H1 (cell line): ENCODE data around the gene TBX15. TPM values are rescaled to one million over a fixed set of nuclear protein-coding genes. Genes with fewer than 3 reads are reported as not detected.

ENCODE experiments used
- CTCF ChIA-PET: fragments of 300-600 bp; sonication (Branson Sonifier 250); formaldehyde crosslinking; loops from one replicate; lab custom pipeline; 2021; ENCODE audit not compliant: partially characterized antibody; lab: Charles Lee
- POLR2A ChIA-PET: fragments of 300-600 bp; sonication (Branson Sonifier 250); formaldehyde crosslinking; loops from one replicate; lab custom pipeline; 2021; ENCODE audit warnings: inconsistent platforms; ENCODE audit not compliant: partially characterized antibody; lab: Charles Lee
- DNase-seq, 2 experiments: peaks; one replicate each; pipeline versions ENCODE4 v3.0.0 to v3.0.0-alpha.2; 2010 to 2022; ENCODE audit warnings: low spot score in 2 of 2, low read depth in 1 of 2, mixed read lengths in 1 of 2
- FAIRE-seq: peaks from 2 replicates; lab custom pipeline; 2011; peaks lifted over from hg19 to GRCh38; lab: Jason Lieb, UNC
- H2AFZ ChIP-seq: 2 replicates; pipeline ENCODE4 v1.8.1; 2012; ENCODE audit warnings: low read length, inconsistent platforms
- H2AK5ac ChIP-seq: 2 replicates; pipeline ENCODE4 v1.6.1; 2013; ENCODE audit warnings: low read depth, low read length
- H2BK120ac ChIP-seq: replicated peaks from 2 replicates; pipeline ENCODE3; 2013; ENCODE audit warnings: low read depth, low read length, inconsistent platforms
- H2BK12ac ChIP-seq: 2 replicates; pipeline ENCODE4 v1.6.1; 2013; ENCODE audit warnings: low read depth, low read length
- H2BK15ac ChIP-seq: 2 replicates; pipeline ENCODE4 v1.6.1; 2013; ENCODE audit warnings: low read length
- H2BK20ac ChIP-seq: 2 replicates; pipeline ENCODE4 v1.6.1; 2013; ENCODE audit warnings: low read length
- H2BK5ac ChIP-seq: 2 replicates; pipeline ENCODE4 v1.6.1; 2013; ENCODE audit warnings: low read depth, low read length
- H3K14ac ChIP-seq: 2 replicates; pipeline ENCODE4 v1.6.1; 2013; ENCODE audit warnings: inconsistent platforms; ENCODE audit not compliant: insufficient read length
- H3K18ac ChIP-seq: 2 replicates; pipeline ENCODE4 v1.6.1; 2013; ENCODE audit warnings: low read length; ENCODE audit errors: extremely low read depth
- H3K23ac ChIP-seq: 2 replicates; pipeline ENCODE4 v1.6.1; 2013; ENCODE audit warnings: inconsistent platforms; ENCODE audit not compliant: insufficient read length
- H3K23me2 ChIP-seq: 2 replicates; pipeline ENCODE4 v1.6.1; 2013; ENCODE audit warnings: low read depth, low read length
- H3K27ac ChIP-seq: 2 replicates; pipeline ENCODE4 v1.6.1; 2011; ENCODE audit warnings: low read depth, low read length, inconsistent platforms
- H3K27me3 ChIP-seq, 4 experiments: replicated peaks in 1 of 4; 1 replicate in 1 of 4; 2 replicates in 3 of 4; pipeline versions ENCODE4 v1.6.1 to v1.8.1; 2011 to 2013; ENCODE audit warnings: low read length in 3 of 4, mild to moderate bottlenecking in 3 of 4, inconsistent platforms in 2 of 4, mixed read lengths in 2 of 4, moderate library complexity in 1 of 4; ENCODE audit not compliant: control insufficient read depth in 3 of 4, insufficient read depth in 3 of 4; ENCODE audit errors: extremely low read depth in 1 of 4
- H3K36me3 ChIP-seq, 4 experiments: 2 replicates each; pipeline versions ENCODE4 v1.6.1 to v1.8.1; 2011 to 2013; ENCODE audit warnings: mild to moderate bottlenecking in 4 of 4, low read length in 3 of 4, moderate library complexity in 2 of 4, control low read depth in 1 of 4, inconsistent platforms in 1 of 4; ENCODE audit not compliant: insufficient read depth in 4 of 4, control insufficient read depth in 2 of 4
- H3K4ac ChIP-seq: replicated peaks from 2 replicates; pipeline ENCODE3; 2013; ENCODE audit warnings: low read length, low read depth, mixed read lengths, inconsistent platforms; ENCODE audit not compliant: insufficient read length
- H3K4me1 ChIP-seq, 4 experiments: replicated peaks in 1 of 4; 1 replicate in 1 of 4; 2 replicates in 3 of 4; pipeline versions ENCODE4 v1.6.1 to v1.8.1; 2011 to 2013; ENCODE audit warnings: low read length in 3 of 4, inconsistent platforms in 2 of 4, mixed read lengths in 1 of 4; ENCODE audit not compliant: insufficient read depth in 4 of 4, control insufficient read depth in 3 of 4
- H3K4me2 ChIP-seq, 2 experiments: 2 replicates each; pipeline versions ENCODE4 v1.6.1 to v1.8.1; 2011 to 2013; ENCODE audit warnings: low read depth in 2 of 2, low read length in 2 of 2, control low read depth in 1 of 2, inconsistent platforms in 1 of 2, mild to moderate bottlenecking in 1 of 2; ENCODE audit not compliant: insufficient read depth in 1 of 2
- H3K4me3 ChIP-seq, 4 experiments: fragments of 200-600, 300-600 bp in 1 of 4; sonication (generic), shearing (Covaris generic), sonication (Bioruptor Twin) in 1 of 4; 2 replicates each; pipeline versions ENCODE4 v1.5.1 to v1.8.1; 2011 to 2016; ENCODE audit warnings: low read length in 4 of 4, low read depth in 3 of 4, control low read depth in 2 of 4, inconsistent platforms in 2 of 4, mild to moderate bottlenecking in 2 of 4, mixed read lengths in 1 of 4, moderate library complexity in 1 of 4; ENCODE audit not compliant: insufficient read depth in 2 of 4; ENCODE audit errors: extremely low read depth in 1 of 4
- H3K56ac ChIP-seq: replicated peaks from 2 replicates; pipeline ENCODE3; 2013; ENCODE audit warnings: low read depth, mild to moderate bottlenecking, mixed read lengths, low read length, inconsistent platforms; ENCODE audit not compliant: insufficient read length
- H3K79me1 ChIP-seq: 2 replicates; pipeline ENCODE4 v1.6.1; 2013; ENCODE audit warnings: low read depth, low read length, control low read depth
- H3K79me2 ChIP-seq, 2 experiments: 2 replicates each; pipeline versions ENCODE4 v1.6.1 to v1.8.1; 2012 to 2013; ENCODE audit warnings: low read length in 2 of 2, mild to moderate bottlenecking in 2 of 2, inconsistent platforms in 1 of 2; ENCODE audit not compliant: insufficient read depth in 2 of 2, control insufficient read depth in 1 of 2
- H3K9ac ChIP-seq, 4 experiments: replicated peaks in 1 of 4; 1 replicate in 1 of 4; 2 replicates in 3 of 4; pipeline versions ENCODE4 v1.6.1 to v1.8.1; 2011 to 2013; ENCODE audit warnings: low read depth in 3 of 4, low read length in 3 of 4, control low read depth in 2 of 4, mild to moderate bottlenecking in 2 of 4, moderate library complexity in 2 of 4, inconsistent platforms in 1 of 4; ENCODE audit errors: extremely low read depth in 1 of 4
- H3K9me3 ChIP-seq, 2 experiments: 2 replicates each; pipeline versions ENCODE4 v1.6.1 to v1.8.1; 2012 to 2013; ENCODE audit warnings: mild to moderate bottlenecking in 2 of 2, moderate library complexity in 2 of 2, control low read depth in 1 of 2, inconsistent platforms in 1 of 2, low read depth in 1 of 2, low read length in 1 of 2, mixed read lengths in 1 of 2; ENCODE audit not compliant: insufficient read depth in 2 of 2
- H4K20me1 ChIP-seq, 2 experiments: replicated peaks in 1 of 2; 2 replicates each; pipeline versions ENCODE3 to v1.8.1; 2011 to 2013; ENCODE audit warnings: inconsistent platforms in 2 of 2, low read length in 2 of 2, mild to moderate bottlenecking in 1 of 2; ENCODE audit not compliant: insufficient read depth in 2 of 2, control insufficient read depth in 1 of 2
- H4K5ac ChIP-seq: 2 replicates; pipeline ENCODE4 v1.6.1; 2013; ENCODE audit warnings: low read length, low read depth, mixed read lengths, inconsistent platforms; ENCODE audit not compliant: insufficient read length
- H4K8ac ChIP-seq: 2 replicates; pipeline ENCODE4 v1.8.0; 2013; ENCODE audit warnings: mild to moderate bottlenecking, moderate library complexity, low read length, inconsistent platforms; ENCODE audit not compliant: insufficient read depth; ENCODE audit errors: extremely low read depth
- H4K91ac ChIP-seq: replicated peaks from 2 replicates; pipeline ENCODE3; 2013; ENCODE audit warnings: low read length, mixed read lengths, inconsistent platforms; ENCODE audit not compliant: insufficient read length
- CHD2 ChIP-seq: IDR thresholded peaks from 2 replicates; pipeline ENCODE4 v1.6.1; 2012; ENCODE audit warnings: low read length, improper control_type of control experiment
- JUN ChIP-seq: IDR thresholded peaks from 2 replicates; pipeline ENCODE4 v1.6.1; 2011; ENCODE audit warnings: low read depth, mild to moderate bottlenecking, improper control_type of control experiment, low read length
- NRF1 ChIP-seq: IDR thresholded peaks from 2 replicates; pipeline ENCODE4 v1.6.1; 2011; ENCODE audit warnings: mild to moderate bottlenecking, low read depth, low read length, improper control_type of control experiment
- POLR2A ChIP-seq, 2 experiments: IDR thresholded peaks; 1 replicate in 1 of 2; 2 replicates in 1 of 2; pipeline ENCODE4 v1.6.1; 2011; ENCODE audit warnings: low read depth in 2 of 2, low read length in 2 of 2, mild to moderate bottlenecking in 2 of 2; ENCODE audit errors: control extremely low read depth in 1 of 2
- POLR2AphosphoS5 ChIP-seq: IDR thresholded peaks from 2 replicates; pipeline ENCODE4 v1.6.1; 2011; ENCODE audit warnings: low read depth, low read length
- SIN3A ChIP-seq, 2 experiments: IDR thresholded peaks in 1 of 2; conservative IDR thresholded peaks in 1 of 2; 2 replicates each; pipeline ENCODE4 v1.6.1; 2011 to 2012; ENCODE audit warnings: low read length in 2 of 2, improper control_type of control experiment in 1 of 2, low read depth in 1 of 2, mild to moderate bottlenecking in 1 of 2
- SP1 ChIP-seq: IDR thresholded peaks from 2 replicates; pipeline ENCODE4 v1.6.1; 2011; ENCODE audit warnings: low read depth, low read length
- SP2 ChIP-seq: IDR thresholded peaks from 2 replicates; pipeline ENCODE4 v1.6.1; 2012; ENCODE audit warnings: mild to moderate bottlenecking, low read length, inconsistent platforms
- SP4 ChIP-seq: IDR thresholded peaks from 2 replicates; pipeline ENCODE4 v1.6.1; 2012; ENCODE audit warnings: low read length, inconsistent platforms
- SUZ12 ChIP-seq: fragments of 200-600 bp; sonication (generic); IDR thresholded peaks from 2 replicates; pipeline ENCODE4 v1.6.1; 2012; ENCODE audit warnings: mild to moderate bottlenecking, inconsistent platforms, low read length, moderate library complexity, mixed read lengths
- TAF7 ChIP-seq: optimal IDR thresholded peaks from 2 replicates; pipeline ENCODE3; 2011; ENCODE audit warnings: low read depth, mild to moderate bottlenecking, inconsistent platforms, low read length, moderate library complexity, borderline replicate concordance
- ZNF274 ChIP-seq: IDR thresholded peaks from 2 replicates; pipeline ENCODE4 v1.7.0; 2012; ENCODE audit warnings: low read length, borderline replicate concordance; ENCODE audit errors: extremely low read depth
- WGBS, 2 experiments: shearing (Covaris generic) in 1 of 2; methylation state at CpG; one replicate each; pipeline versions ENCODE4 v1.1.6 to v1.1.7; 2013 to 2015; ENCODE audit warnings: low lambda C conversion rate in 2 of 2, mixed read lengths in 2 of 2, inconsistent platforms in 1 of 2, low coverage in 1 of 2, missing lambda C conversion rate in 1 of 2; ENCODE audit not compliant: insufficient replicate concordance in 2 of 2, insufficient coverage in 1 of 2, insufficient read length in 1 of 2; ENCODE audit errors: extremely low coverage in 1 of 2, missing lambda C conversion rate in 1 of 2; 5-methylcytosine and 5-hydroxymethylcytosine counted together
- polyA plus RNA-seq, 7 experiments: library from polyadenylated mRNA; depleted of rRNA in 3 of 7; stranded (reverse) in 5 of 7; unstranded in 2 of 7; fragments of >200 nt in 5 of 7; fragments of 200-250 nt in 2 of 7; gene quantifications; 1 replicate in 5 of 7; 2 replicates in 1 of 7; 4 replicates in 1 of 7; pipeline versions ENCODE4 v1.2.1 to v1.2.3, GENCODE V29; 2011 to 2013; ENCODE audit warnings: missing spikeins in 2 of 7, mixed read lengths in 2 of 7
- total RNA-seq: library from RNA; stranded (reverse); fragmentation: NEBNext Ultra II Directional; extraction: Animal tissue kit (Norgen Biotek cat#: 25700); gene quantifications from 2 replicates; pipeline ENCODE4 v1.2.1, GENCODE V29; 2021
- TF ChIP-seq, protein P1 (sequence below): IDR thresholded peaks from 2 replicates; pipeline ENCODE4 v1.6.1; 2012; ENCODE audit warnings: low read length, inconsistent platforms
- TF ChIP-seq, protein P2 (sequence below): IDR thresholded peaks from 2 replicates; pipeline ENCODE4 v1.6.1; 2011; ENCODE audit warnings: low read depth, mild to moderate bottlenecking, low read length; ENCODE audit not compliant: insufficient read depth

TBX15 gene
- total and polyA plus RNA-seq, 2 of the 8 experiments (the other 6 are each of a cell fraction or from before 2014, with no cell fraction given) = 0.14 to 0.24 TPM

DNA sequence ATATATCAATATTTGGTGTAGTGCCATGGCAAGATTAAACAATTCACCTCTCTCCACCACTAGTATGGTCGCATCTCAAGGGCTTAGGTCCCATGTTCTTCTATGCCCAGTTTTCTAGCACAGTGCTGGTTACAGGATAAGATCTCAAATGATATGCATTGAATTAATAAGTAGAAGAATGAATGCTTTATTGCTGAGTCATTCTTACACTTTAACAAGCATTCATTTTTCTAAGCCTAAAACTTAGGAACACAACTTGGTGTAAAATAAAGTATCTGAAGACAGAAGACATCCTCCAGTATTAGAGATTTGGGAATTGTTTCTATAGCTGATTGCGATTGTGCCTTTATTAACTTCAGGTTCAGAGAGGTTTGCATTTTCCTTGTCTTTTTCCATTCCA is 85.8 kb downstream of the TBX15 start:
- CTCF ChIA-PET = interaction anchor here (0.7 kb wide), 1 partner anchor 345 kb away, joined by 3 read pairs; no protein-coding TSS in a partner anchor
- H4K5ac ChIP-seq = no peak overlapping the region
- H2BK12ac ChIP-seq = no peak overlapping the region
- H2BK20ac ChIP-seq = no peak overlapping the region
- POLR2A ChIA-PET = no interaction called here
- H4K8ac ChIP-seq = no peak overlapping the region
- no peak overlapping the region for H3K4me2 ChIP-seq
- no peak overlapping the region for H4K91ac ChIP-seq
- no peaks in the 10 kb centered on the region for H3K79me2 ChIP-seq
- no peak overlapping the region for H3K9ac ChIP-seq
- no peaks in the 10 kb centered on the region for H4K20me1 ChIP-seq
- H3K18ac ChIP-seq = no peak overlapping the region
- H3K79me1 ChIP-seq = no peaks in the 10 kb centered on the region
- no peaks in the 10 kb centered on the region for H3K36me3 ChIP-seq
- no peak overlapping the region for H2BK15ac ChIP-seq
- H3K4me1 ChIP-seq = no peaks in the 10 kb centered on the region
- H3K27ac ChIP-seq = no peak overlapping the region
- H2BK5ac ChIP-seq = no peak overlapping the region
- H3K4me3 ChIP-seq = no peak overlapping the region
- no peak overlapping the region for H2AFZ ChIP-seq
- H2BK120ac ChIP-seq = no peak overlapping the region
- H2AK5ac ChIP-seq = no peak overlapping the region
- FAIRE-seq (no peak), DNase-seq (no peak)
- no peak overlapping the region for H3K4ac ChIP-seq
- no peak overlapping the region for H3K56ac ChIP-seq
- WGBS, 2 experiments = 91% methylated on average over 2 of the region's 2 CpGs; no CpG with 5 or more reads in 1 of the 2 experiments
- no peak overlapping the region for H3K14ac ChIP-seq
- no peak overlapping the region for H3K23ac ChIP-seq
- H3K23me2 ChIP-seq = no peaks in the 10 kb centered on the region
- no peaks in the 10 kb centered on the region for H3K27me3 ChIP-seq
- no peaks in the 10 kb centered on the region for H3K9me3 ChIP-seq
- TF ChIP-seq, protein P1, sequence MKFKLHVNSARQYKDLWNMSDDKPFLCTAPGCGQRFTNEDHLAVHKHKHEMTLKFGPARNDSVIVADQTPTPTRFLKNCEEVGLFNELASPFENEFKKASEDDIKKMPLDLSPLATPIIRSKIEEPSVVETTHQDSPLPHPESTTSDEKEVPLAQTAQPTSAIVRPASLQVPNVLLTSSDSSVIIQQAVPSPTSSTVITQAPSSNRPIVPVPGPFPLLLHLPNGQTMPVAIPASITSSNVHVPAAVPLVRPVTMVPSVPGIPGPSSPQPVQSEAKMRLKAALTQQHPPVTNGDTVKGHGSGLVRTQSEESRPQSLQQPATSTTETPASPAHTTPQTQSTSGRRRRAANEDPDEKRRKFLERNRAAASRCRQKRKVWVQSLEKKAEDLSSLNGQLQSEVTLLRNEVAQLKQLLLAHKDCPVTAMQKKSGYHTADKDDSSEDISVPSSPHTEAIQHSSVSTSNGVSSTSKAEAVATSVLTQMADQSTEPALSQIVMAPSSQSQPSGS = no peak
- TF ChIP-seq SP2 = no peak
- no peak for TF ChIP-seq NRF1
- TF ChIP-seq CHD2 = no peak
- TF ChIP-seq POLR2A (IDR thresholded peaks at IDR 0.05; ENCODE audit: control extremely low read depth in 1 of 2, low read depth in 2 of 2, low read length in 2 of 2) = no peak
- TF ChIP-seq TAF7 = no peak
- TF ChIP-seq SP1 = no peak
- no peak for TF ChIP-seq JUN
- no peak for TF ChIP-seq SIN3A (conservative IDR thresholded peaks at IDR 0.05 in 1 of 2, IDR thresholded peaks at IDR 0.05 in 1 of 2; ENCODE audit: low read depth in 1 of 2, low read length in 2 of 2)
- TF ChIP-seq POLR2AphosphoS5 = no peak
- TF ChIP-seq, protein P2, sequence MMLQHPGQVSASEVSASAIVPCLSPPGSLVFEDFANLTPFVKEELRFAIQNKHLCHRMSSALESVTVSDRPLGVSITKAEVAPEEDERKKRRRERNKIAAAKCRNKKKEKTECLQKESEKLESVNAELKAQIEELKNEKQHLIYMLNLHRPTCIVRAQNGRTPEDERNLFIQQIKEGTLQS = no peak
- no peak for TF ChIP-seq SUZ12
- no peak for TF ChIP-seq ZNF274
- TF ChIP-seq SP4 = no peak
